ENCODE data around the gene KDM5A.

KDM5A gene

GRCh38 chr12:271161-271560 lies 118.0 kb downstream of the KDM5A start:
- no peak for DNase-seq

DNA sequence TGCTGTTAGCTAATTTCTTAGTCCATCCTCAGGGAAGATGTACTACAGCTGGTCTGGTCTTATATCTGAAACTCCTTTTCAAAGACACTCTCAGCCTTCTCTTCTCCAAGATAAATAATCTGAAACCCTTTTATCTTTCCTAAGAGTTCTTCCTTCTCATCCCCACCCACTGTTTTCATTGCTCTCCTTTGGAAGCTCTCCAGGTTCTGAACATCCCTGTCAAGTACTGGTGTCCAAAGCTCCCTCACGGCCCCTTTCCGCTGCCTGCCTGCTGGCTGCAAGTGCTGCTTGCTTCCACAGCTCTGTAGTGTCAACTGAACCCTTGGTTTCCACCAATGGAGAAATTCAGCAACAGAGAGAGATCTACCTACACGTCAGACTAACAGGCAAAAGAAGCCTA lies 119.9 kb downstream of the KDM5A start:
- DNase-seq, result no peak

GRCh38 chr12:268483-268840 lies 120.7 kb downstream of the KDM5A start:
- no peak for DNase-seq

DNA sequence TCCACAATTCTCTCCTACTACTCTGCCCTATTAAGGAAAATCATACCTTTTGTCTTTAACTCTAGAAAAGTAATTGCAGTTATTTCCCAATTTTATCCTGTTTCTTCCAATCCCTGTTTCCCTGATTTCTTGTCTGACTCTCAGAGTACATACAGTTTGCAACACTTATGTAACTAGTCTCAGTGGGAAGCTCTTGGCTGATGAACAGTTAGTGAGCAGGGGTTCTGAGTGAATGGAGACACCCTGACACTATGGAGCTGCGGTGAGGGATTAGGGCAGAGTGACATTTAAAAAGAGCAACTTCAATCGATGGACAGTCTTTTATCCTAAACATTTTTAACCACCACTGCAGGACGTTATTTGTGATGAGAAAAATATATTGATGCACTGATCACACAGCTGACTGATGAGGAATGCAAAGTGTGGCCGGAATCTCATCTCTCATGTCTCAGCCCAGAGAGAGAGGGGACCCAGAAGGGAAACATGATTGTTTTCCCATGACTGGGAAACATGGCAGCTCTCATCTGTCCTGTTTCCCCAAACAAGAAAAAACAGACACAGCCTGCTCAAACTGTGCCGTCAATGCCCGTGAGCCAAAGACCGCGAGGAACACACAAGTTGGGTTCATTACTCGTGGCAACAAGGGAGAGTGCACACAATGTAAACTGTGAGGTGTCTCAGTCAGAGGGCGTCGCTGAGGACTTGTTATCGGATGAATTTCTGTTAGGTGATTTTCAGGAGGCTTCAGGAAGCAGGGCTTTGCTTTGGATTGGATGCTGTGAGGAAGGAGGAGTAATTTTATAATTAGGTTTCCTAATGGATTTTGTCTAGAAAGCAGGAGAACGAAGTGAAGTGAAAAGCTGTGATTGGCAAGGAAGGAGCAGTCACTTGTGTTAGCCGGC lies 121.3 kb downstream of the KDM5A start:
- DNase-seq, result no peak

DNA sequence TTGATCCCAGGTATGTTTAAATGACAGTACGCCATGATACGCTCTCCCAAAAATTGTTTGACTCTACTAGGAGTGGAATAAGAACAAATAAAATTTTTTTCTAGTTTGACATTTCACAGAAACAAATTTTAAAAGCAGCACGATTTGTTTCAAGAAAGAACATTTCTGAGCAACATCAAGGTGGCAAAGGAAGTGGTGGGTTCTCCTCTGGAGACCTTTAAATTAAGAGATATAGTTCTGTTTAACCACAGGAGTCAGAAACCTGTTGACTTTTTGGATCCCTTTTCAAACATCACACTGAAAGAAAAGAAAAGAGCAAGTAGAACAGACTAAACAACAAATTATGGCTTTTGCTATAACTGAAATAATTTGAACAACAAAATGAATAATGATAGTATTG lies 124.0 kb downstream of the KDM5A start:
- no peak for DNase-seq

- DNase-seq, result no peak
Measured at GRCh38 chr12:264269-264668, 124.9 kb downstream of the KDM5A start.

DNA sequence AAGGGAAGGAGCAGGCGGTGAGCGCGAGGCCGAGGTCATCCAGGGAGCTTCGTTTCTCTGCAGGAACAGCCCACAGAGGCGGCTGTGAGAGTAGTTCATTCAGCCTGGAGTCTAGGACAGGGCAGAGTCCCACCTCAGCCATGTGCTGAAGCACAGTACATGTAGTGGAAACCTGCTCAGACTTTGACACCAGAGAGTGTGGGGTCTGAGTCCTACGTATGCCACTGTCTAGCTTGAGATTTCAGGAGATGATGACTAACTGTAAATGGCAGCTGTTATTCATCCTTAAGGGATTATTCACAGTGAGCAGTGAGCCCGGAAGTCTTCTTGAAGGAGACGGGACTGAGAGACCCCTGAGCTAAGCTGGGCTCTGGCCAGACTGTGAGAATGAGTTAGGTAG lies 125.5 kb downstream of the KDM5A start:
- DNase-seq, result peak; percentile 60

- no peak for DNase-seq
Measured at GRCh38 chr12:262817-263216, 126.3 kb downstream of the KDM5A start, which contains the start of gene SLC6A13. TSS of gene SLC6A13 (minus strand) at chr12:262836. CDS start at chr12:260052, 2,784 bp downstream.

GRCh38 chr12:262113-262512 lies 127.0 kb downstream of the KDM5A start:
- no peak for DNase-seq

- no peak for DNase-seq
Measured at GRCh38 chr12:257521-258321, 131.4 kb downstream of the KDM5A start.

- DNase-seq, result no peak
Measured at GRCh38 chr12:256958-257357, 132.2 kb downstream of the KDM5A start.

GRCh38 chr12:256225-256624 lies 132.9 kb downstream of the KDM5A start:
- no peak for DNase-seq

DNA sequence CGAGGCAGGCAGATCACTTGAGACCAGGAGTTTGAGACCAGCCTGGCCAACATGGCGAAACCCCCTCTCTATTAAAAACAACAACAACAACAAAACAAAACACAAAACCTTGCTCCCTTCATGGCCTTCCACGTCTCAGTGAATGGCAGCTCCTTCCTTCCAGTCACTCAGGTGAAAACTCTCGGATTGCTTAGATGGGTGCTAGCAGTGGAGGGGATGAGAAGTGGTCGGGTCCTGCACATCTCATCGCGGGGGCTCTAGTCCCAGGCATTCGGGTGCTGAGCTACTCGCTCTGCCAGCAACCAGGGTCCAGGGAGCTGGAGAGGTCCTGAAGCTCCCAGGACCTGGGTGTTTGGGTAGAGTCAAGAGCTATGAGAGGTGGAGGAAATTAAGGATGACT lies 134.2 kb downstream of the KDM5A start:
- no peak for DNase-seq

- DNase-seq, result no peak
Measured at GRCh38 chr12:254039-254438, 135.1 kb downstream of the KDM5A start.

DNA sequence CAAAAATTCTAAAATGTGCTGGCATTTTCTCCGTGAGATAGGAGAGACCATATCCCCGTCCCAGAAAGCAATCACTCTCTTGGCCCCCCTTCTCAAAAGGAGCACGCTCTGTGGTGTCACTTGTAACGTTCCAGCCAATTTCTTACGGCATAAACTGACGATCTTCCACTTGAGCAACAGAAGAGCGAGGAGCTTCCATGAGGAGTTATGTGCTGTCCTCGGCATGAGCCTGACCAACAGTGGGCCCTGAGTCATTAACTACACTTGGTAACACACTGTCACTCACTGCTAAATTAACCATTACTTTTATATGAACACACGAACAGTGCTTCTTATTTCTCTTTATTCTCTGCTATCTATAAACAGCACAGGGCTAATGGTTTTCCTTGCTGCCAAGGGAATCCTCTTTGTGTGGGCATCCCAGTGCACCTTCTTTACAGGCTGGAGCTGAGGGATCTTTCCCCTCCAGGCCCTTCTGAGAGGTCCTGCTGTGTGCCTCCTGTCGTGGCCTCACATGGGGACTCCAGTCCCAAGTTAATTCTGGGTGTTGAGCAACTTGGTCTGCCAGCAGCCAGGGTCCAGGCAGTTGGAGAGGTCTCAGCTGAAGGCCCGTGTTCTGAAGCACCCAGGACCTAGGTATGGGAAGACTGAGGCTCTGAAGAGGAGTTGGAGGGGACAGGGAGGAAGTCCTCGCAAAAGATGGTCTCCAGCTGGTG lies 135.8 kb downstream of the KDM5A start:
- no peak for DNase-seq

- DNase-seq, result no peak
Measured at GRCh38 chr12:252636-253035, 136.5 kb downstream of the KDM5A start.

DNA sequence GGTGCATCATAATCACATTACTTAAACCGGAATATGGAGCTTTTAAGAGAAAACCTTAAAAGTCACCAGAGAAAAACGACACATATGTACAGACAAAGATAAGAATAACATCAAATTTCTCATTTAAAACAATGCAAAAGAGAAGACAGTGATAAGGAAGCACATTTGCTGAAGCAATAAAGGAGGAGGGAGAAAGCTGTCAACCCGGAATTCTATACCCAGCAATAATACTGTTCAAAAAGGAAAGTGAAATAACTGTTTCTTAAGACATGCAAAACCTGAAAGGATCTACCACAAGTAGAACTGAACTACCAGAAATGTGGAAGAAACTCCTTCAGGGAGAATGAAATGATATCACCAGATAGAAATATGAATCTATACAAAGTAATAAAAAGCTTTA lies 141.8 kb downstream of the KDM5A start:
- DNase-seq, result no peak

DNA sequence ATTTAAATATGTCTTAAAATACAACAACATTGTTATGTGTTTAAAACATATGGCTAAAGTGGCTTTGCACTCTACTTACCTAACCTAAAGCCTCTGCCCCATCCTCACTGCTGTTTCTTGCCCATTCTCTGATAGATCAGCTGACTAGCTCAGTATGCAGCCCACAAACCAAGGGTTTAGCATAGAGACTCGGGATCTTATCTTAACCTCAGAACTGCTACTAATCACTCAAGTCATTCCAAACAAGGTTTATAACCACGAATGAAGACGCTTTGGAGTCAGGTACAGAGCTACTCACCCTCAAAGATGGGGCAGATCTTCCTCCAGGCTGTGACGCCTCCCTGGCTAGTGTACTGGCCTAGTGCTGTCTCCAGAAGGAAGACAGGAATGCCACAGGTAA lies 145.7 kb downstream of the KDM5A start:
- no peak for DNase-seq

DNA sequence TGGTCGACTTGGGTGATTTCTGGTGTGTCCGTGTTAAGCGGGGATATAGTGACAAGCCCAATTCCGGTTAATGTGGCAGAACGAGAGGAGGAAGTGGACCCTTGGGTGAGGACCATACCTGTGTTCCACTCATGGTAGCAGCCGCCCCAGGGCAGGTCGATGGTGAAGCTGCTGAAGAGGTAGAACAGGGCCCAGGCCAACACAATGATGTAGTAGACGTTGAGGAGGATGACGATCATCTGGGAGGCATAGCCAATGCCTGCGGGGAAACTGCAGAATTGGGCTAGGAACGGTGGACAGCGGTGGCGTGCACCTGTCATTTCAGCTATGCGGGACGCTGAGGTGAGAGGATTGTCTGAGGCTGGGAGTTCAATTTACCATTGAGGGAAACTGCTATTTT lies 146.6 kb downstream of the KDM5A start:
- DNase-seq, result no peak

- DNase-seq, result no peak
Measured at GRCh38 chr12:241266-241665, 147.9 kb downstream of the KDM5A start.

DNA sequence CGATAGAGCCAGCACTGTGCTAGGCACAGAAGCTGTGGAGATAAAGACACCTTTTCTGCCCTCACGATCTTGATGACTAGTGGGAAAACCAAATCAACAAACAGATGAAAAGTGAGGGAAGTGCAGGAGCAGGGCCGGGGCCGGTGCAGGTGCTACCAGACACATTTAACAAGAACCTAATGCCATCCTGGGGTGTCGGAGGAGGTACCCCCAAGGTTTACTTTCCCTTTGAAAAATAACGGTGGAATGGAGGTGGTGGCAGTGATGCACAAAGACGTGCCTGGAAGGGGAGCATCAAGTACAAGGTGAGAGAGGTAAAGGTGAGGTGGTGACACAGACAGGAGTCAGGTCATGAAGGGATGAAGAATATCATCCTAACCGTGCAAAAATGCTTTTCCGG lies 148.6 kb downstream of the KDM5A start:
- no peak for DNase-seq

DNA sequence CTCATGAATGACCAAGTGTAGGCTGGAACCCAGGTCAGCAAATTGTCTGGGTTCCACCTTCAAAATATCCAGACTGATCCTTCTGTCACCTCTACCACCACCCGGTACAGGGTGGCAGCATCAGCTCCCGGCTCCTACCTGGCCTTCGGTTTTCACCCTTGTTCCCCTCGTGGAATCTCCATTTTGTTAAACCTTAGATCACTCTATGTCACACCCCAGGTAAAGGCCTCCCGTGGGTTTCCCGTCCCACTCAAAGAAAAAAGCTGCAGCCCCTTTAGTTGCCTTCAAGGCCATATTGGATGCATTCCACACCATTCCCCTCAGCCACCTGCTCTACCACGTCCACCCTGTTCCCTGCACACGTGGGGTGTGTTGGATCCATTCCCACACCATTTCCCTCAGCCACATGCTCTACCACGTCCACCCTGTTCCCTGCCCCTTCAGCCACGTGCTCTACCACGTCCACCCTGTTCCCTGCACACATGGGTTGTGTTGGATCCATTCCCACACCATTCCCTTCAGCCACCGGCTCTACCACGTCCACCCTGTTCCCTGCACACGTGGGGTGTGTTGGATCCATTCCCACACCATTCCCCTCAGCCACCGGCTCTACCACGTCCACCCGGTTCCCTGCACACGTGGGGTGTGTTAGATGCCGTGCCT lies 150.3 kb downstream of the KDM5A start:
- DNase-seq, result no peak

GRCh38 chr12:238116-238515 lies 151.0 kb downstream of the KDM5A start:
- no peak for DNase-seq
